Stomach (tissue), 9 donors: Measurements from ENCODE around the gene KRTAP10-3. TPM values are rescaled to one million over a fixed set of nuclear protein-coding genes. Genes with fewer than 3 reads are reported as not detected.
A peak's percentile ranks its signal among the peaks of the same experiment; 100 is the strongest.

Experiments
- DNase-seq, 2 donors: peaks; one replicate each; pipeline versions ENCODE4 v3.0.0 to v3.0.0-alpha.2; 2013 to 2019
- H3K27ac ChIP-seq, 5 donors: fragments of 200-600 bp in 4 of 5; sonication (generic) in 4 of 5; one replicate each; pipeline ENCODE4 v1.5.1; 2013 to 2019; ENCODE audit warnings: mild to moderate bottlenecking in 1 of 5, moderate library complexity in 1 of 5
- H3K27me3 ChIP-seq, 3 donors: fragments of 200-600 bp; sonication (generic); one replicate each; pipeline ENCODE4 v1.5.1; 2017 to 2019; ENCODE audit warnings: mixed run types in 1 of 3
- H3K36me3 ChIP-seq, 4 donors: fragments of 200-600 bp; sonication (generic); 1 replicate in 3 of 4; 2 replicates in 1 of 4; pipeline ENCODE4 v1.5.1; 2016 to 2019
- H3K4me1 ChIP-seq, 4 donors: fragments of 200-600 bp; sonication (generic); one replicate each; pipeline ENCODE4 v1.5.1; 2016 to 2019
- H3K4me3 ChIP-seq, 4 donors: fragments of 200-600 bp; sonication (generic) in 3 of 4; one replicate each; pipeline ENCODE4 v1.5.1; 2016 to 2019; ENCODE audit warnings: mild to moderate bottlenecking in 1 of 4
- H3K9me3 ChIP-seq, 4 donors: fragments of 200-600 bp; sonication (generic); one replicate each; pipeline ENCODE4 v1.5.1; 2016 to 2019
- CTCF ChIP-seq, 7 experiments: fragments of 450-650 bp in 4 of 7; fragments of 200-600 bp in 3 of 7; sonication (generic) in 3 of 7; IDR thresholded peaks; one replicate each; pipeline ENCODE4 v1.5.1; 2016 to 2019; ENCODE audit warnings: antibody characterized with exemption in 7 of 7, control low read depth in 2 of 7, mild to moderate bottlenecking in 1 of 7
- EP300 ChIP-seq: sonication (generic); formaldehyde crosslinking; IDR thresholded peaks from one replicate; pipeline ENCODE4 v1.6.1; 2017; ENCODE audit warnings: antibody characterized with exemption
- POLR2A ChIP-seq, 4 donors: fragments of 450-650 bp; IDR thresholded peaks; one replicate each; pipeline ENCODE4 v1.6.1; 2016; ENCODE audit warnings: antibody characterized with exemption in 4 of 4, control low read depth in 2 of 4, mild to moderate bottlenecking in 1 of 4, moderate library complexity in 1 of 4
- POLR2AphosphoS5 ChIP-seq, 3 donors: sonication (generic); formaldehyde crosslinking; IDR thresholded peaks; one replicate each; pipeline ENCODE4 v1.6.1; 2016; ENCODE audit warnings: antibody characterized with exemption in 3 of 3
- WGBS, 5 donors: extraction: QIAGEN DNeasy Blood & Tissue Kit in 3 of 5; methylation state at CpG; one replicate each; pipeline versions ENCODE4 v1.1.5 to v1.1.7; 2013 to 2018; 5-methylcytosine and 5-hydroxymethylcytosine counted together
- intact Hi-C: fragments of 100-400 bp; cut with DNase I; formaldehyde crosslinking; loops from one replicate; pipeline ENCODE4 v1.15.1; 2023; ENCODE audit warnings: low total_unique reads
- polyA plus RNA-seq, 3 donors: library from polyadenylated mRNA; stranded (reverse); fragments of 200-250 nt; gene quantifications; one replicate each; pipeline ENCODE4 v1.2.3, GENCODE V29; 2013
- total RNA-seq, 5 donors: library from RNA; depleted of rRNA; stranded (reverse); fragments of >200 nt; gene quantifications; one replicate each; pipeline versions ENCODE4 v1.1.0 to v1.2.3, GENCODE V29; 2014 to 2016
- donor health status: healthy with polysubstance abuse.
- donor health status: Bipolar disorder and iron deficiency.
- donor health status: healthy.

KRTAP10-3 gene
- total and polyA plus RNA-seq, 8 donors = not detected

DNA sequence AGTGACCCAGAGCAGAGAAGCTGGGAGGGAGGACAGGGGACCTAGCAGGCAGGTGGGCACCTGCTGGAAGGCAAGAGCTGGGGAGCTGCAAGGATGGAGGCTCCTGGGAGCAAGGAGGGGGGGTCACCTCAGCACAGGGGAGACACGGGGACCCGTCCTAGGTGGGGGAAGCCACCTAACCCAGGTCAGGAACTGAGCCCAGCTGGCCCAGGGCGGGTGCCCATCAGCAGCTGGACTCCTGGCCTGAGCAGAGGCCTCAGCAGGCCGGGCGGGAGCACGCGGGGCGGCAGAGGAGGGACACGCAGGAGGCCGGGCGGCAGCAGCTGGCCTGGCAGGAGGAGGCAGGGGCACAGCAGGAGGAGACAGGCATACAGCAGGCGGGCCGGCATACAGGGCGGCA lies 19.5 kb downstream of the KRTAP10-3 start:
- DNase-seq = no peak
- TF ChIP-seq POLR2AphosphoS5 (IDR thresholded peaks at IDR 0.05) (no peak), CTCF (IDR thresholded peaks at IDR 0.05) (no peak), POLR2A (IDR thresholded peaks at IDR 0.05) (no peak), EP300 (no peak)
- Histone ChIP-seq H3K27me3 (peaks cover 0 to 31% (median 6%) of the 10 kb centered on the region in 3 donors), H3K36me3 (no peaks in the 10 kb centered on the region), H3K9me3 (peaks cover 0 to 19% (median 8%) of the 10 kb centered on the region in 4 donors), H3K4me3 (no peak overlapping the region), H3K27ac (no peak overlapping the region), H3K4me1 (no peaks in the 10 kb centered on the region)
- intact Hi-C loops = no loop called here
- 64 to 77% (median 65%) methylated on average over 9 to 14 of the region's 14 CpGs for WGBS, 5 donors

GRCh38 chr21:44537930-44538911 lies 20.4 kb downstream of the KRTAP10-3 start:
- WGBS, 5 donors = 88 to 93% (median 92%) methylated on average over 15 to 33 of the region's 33 CpGs
- H3K9me3 ChIP-seq = peaks cover 0 to 16% (median 6%) of the 10 kb centered on the region in 4 donors
- H3K4me3 ChIP-seq = no peak overlapping the region
- intact Hi-C loops = no loop called here
- no peaks in the 10 kb centered on the region for H3K36me3 ChIP-seq
- no peak for TF ChIP-seq CTCF (IDR thresholded peaks at IDR 0.05)
- TF ChIP-seq POLR2AphosphoS5 (IDR thresholded peaks at IDR 0.05) = no peak
- TF ChIP-seq EP300 = no peak
- TF ChIP-seq POLR2A (IDR thresholded peaks at IDR 0.05) = no peak
- no peaks in the 10 kb centered on the region for H3K4me1 ChIP-seq
- no peak overlapping the region for H3K27ac ChIP-seq
- DNase-seq = peak in 1 of 2 donors; percentile 21
- peaks cover 0 to 36% (median 6%) of the 10 kb centered on the region in 3 donors for H3K27me3 ChIP-seq

- intact Hi-C loops = no loop called here
- Histone ChIP-seq H3K27me3 (peaks cover 0 to 51% (median 6%) of the 10 kb centered on the region in 3 donors), H3K4me1 (no peaks in the 10 kb centered on the region), H3K27ac (no peak overlapping the region), H3K4me3 (no peak overlapping the region), H3K9me3 (no peaks in the 10 kb centered on the region), H3K36me3 (no peaks in the 10 kb centered on the region)
- TF ChIP-seq EP300 (no peak), POLR2A (IDR thresholded peaks at IDR 0.05) (no peak), POLR2AphosphoS5 (IDR thresholded peaks at IDR 0.05) (no peak), CTCF (IDR thresholded peaks at IDR 0.05) (no peak)
- 46 to 63% (median 57%) methylated on average over 2 to 7 of the region's 7 CpGs for WGBS, 5 donors
- DNase-seq = no peak
Measured at GRCh38 chr21:44535963-44536362, 22.6 kb downstream of the KRTAP10-3 start.

DNA sequence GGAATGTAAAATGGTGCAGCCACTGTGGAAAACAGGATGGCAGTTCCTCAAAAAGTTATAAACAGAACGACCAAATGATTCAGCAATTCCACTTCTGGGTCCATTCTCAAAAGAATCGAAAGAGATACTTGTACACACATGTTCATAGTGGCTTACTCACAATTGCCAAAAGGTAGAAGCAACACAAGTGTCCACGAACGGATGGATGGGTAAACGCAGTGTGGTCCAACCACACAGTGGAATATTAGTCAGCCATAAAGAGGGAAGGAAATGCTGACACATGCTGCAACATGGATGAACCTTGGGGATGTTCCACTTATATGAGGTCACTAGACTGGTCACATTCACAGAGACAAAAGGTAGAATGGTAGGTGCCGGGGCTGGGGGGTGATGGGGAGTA lies 23.9 kb downstream of the KRTAP10-3 start:
- intact Hi-C loops = no loop called here
- H3K9me3 ChIP-seq = no peaks in the 10 kb centered on the region
- 88 to 93% (median 90%) methylated on average over 6 of the region's 6 CpGs for WGBS, 5 donors
- H3K27ac ChIP-seq = no peak overlapping the region
- H3K36me3 ChIP-seq = no peaks in the 10 kb centered on the region
- peaks cover 0 to 55% (median 6%) of the 10 kb centered on the region in 3 donors for H3K27me3 ChIP-seq
- TF ChIP-seq CTCF (IDR thresholded peaks at IDR 0.05) (no peak), POLR2A (IDR thresholded peaks at IDR 0.05) (no peak), EP300 (no peak)
- DNase-seq = no peak
- H3K4me3 ChIP-seq = no peak overlapping the region
- no peaks in the 10 kb centered on the region for H3K4me1 ChIP-seq
